Ishikawa (cell line): ENCODE results near the gene IMMP2L.

Experiments used
- CEBPB ChIP-seq: IDR thresholded peaks from 2 replicates; pipeline ENCODE4 v1.6.1; 2012
- CREB1 ChIP-seq: IDR thresholded peaks from 2 replicates; pipeline ENCODE4 v1.6.1; 2012; ENCODE audit warnings: low read depth
- EGR1 ChIP-seq: IDR thresholded peaks from 2 replicates; pipeline ENCODE4 v1.6.1; 2012
- EP300 ChIP-seq: IDR thresholded peaks from 2 replicates; pipeline ENCODE4 v1.6.1; 2012; ENCODE audit warnings: borderline replicate concordance
- FOXM1 ChIP-seq: IDR thresholded peaks from 2 replicates; pipeline ENCODE4 v1.6.1; 2012; ENCODE audit warnings: low read depth, borderline replicate concordance
- NFIC ChIP-seq: IDR thresholded peaks from 2 replicates; pipeline ENCODE4 v1.6.1; 2012
- RAD21 ChIP-seq: IDR thresholded peaks from 2 replicates; pipeline ENCODE4 v1.6.1; 2012; ENCODE audit warnings: low read depth
- TAF1 ChIP-seq: IDR thresholded peaks from 2 replicates; pipeline ENCODE4 v1.6.1; 2012; ENCODE audit warnings: low read depth, mild to moderate bottlenecking
- TCF12 ChIP-seq: IDR thresholded peaks from 2 replicates; pipeline ENCODE4 v1.6.1; 2012; ENCODE audit warnings: low read depth
- TEAD4 ChIP-seq: IDR thresholded peaks from 2 replicates; pipeline ENCODE4 v1.6.1; 2012
- YY1 ChIP-seq: IDR thresholded peaks from 2 replicates; pipeline ENCODE4 v1.6.1; 2012; ENCODE audit warnings: low read depth
- ZBTB7A ChIP-seq: IDR thresholded peaks from 2 replicates; pipeline ENCODE4 v1.6.1; 2012; ENCODE audit warnings: low read depth
- TF ChIP-seq, protein P1 (sequence below): IDR thresholded peaks from 2 replicates; pipeline ENCODE4 v1.6.1; 2012; ENCODE audit warnings: low read depth, mild to moderate bottlenecking
- TF ChIP-seq, protein P2 (sequence below): IDR thresholded peaks from 2 replicates; pipeline ENCODE4 v1.6.1; 2012
- TF ChIP-seq, protein P3 (sequence below): IDR thresholded peaks from 2 replicates; pipeline ENCODE4 v1.6.1; 2012

IMMP2L gene

DNA sequence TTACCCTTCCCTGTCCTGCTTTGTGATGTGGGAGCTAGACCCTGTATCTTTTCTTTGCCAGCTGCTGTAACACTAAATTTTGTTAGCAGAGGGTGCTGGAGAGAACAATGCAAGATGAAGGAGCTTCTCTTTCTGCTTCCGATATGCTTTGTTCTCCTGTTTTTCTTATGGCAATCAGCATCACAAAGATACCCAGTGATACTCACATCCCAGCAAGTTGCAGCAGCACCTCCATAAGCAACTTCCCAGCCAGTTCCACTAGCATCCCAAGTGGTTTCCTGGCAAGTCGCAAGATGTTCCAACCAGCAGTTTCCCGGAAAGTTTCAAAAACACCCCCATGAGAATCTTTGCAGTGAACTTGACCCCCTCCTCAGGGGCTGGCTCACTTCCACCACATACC is 148.6 kb downstream of the IMMP2L start:
- TF ChIP-seq RAD21 (no peak), TCF12 (no peak), EP300 (no peak), CEBPB (no peak), TAF1 (no peak), NFIC (no peak), EGR1 (no peak), CREB1 (no peak), TEAD4 (no peak), FOXM1 (no peak)
- TF ChIP-seq, protein P1, sequence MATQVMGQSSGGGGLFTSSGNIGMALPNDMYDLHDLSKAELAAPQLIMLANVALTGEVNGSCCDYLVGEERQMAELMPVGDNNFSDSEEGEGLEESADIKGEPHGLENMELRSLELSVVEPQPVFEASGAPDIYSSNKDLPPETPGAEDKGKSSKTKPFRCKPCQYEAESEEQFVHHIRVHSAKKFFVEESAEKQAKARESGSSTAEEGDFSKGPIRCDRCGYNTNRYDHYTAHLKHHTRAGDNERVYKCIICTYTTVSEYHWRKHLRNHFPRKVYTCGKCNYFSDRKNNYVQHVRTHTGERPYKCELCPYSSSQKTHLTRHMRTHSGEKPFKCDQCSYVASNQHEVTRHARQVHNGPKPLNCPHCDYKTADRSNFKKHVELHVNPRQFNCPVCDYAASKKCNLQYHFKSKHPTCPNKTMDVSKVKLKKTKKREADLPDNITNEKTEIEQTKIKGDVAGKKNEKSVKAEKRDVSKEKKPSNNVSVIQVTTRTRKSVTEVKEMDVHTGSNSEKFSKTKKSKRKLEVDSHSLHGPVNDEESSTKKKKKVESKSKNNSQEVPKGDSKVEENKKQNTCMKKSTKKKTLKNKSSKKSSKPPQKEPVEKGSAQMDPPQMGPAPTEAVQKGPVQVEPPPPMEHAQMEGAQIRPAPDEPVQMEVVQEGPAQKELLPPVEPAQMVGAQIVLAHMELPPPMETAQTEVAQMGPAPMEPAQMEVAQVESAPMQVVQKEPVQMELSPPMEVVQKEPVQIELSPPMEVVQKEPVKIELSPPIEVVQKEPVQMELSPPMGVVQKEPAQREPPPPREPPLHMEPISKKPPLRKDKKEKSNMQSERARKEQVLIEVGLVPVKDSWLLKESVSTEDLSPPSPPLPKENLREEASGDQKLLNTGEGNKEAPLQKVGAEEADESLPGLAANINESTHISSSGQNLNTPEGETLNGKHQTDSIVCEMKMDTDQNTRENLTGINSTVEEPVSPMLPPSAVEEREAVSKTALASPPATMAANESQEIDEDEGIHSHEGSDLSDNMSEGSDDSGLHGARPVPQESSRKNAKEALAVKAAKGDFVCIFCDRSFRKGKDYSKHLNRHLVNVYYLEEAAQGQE = no peak
- TF ChIP-seq, protein P2, sequence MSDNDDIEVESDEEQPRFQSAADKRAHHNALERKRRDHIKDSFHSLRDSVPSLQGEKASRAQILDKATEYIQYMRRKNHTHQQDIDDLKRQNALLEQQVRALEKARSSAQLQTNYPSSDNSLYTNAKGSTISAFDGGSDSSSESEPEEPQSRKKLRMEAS = no peak

DNA sequence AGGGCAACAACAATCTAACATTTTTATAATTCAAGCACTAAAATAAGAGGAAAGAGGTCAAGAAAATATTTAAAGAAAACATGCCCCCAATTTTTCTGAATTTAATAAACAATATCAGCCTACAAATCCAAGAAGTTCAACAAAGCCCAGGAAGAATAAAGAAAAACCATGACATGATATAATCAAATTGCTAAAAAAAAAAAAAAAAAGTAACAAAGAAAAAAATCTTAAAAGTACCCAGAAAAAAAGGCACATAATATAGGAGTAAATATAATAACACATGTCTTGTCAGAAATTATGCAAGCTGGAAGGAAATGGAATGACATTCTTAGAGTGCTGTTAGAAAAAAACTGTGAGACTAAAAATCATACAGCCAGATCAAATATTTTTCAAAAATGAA is 151.4 kb downstream of the IMMP2L start:
- TF ChIP-seq YY1 = no peak
- TF ChIP-seq, protein P1 = no peak
- no peak for TF ChIP-seq EP300
- no peak for TF ChIP-seq ZBTB7A
- TF ChIP-seq, protein P3, sequence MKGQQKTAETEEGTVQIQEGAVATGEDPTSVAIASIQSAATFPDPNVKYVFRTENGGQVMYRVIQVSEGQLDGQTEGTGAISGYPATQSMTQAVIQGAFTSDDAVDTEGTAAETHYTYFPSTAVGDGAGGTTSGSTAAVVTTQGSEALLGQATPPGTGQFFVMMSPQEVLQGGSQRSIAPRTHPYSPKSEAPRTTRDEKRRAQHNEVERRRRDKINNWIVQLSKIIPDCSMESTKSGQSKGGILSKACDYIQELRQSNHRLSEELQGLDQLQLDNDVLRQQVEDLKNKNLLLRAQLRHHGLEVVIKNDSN = no peak
- no peak for TF ChIP-seq TEAD4
- no peak for TF ChIP-seq TAF1

DNA sequence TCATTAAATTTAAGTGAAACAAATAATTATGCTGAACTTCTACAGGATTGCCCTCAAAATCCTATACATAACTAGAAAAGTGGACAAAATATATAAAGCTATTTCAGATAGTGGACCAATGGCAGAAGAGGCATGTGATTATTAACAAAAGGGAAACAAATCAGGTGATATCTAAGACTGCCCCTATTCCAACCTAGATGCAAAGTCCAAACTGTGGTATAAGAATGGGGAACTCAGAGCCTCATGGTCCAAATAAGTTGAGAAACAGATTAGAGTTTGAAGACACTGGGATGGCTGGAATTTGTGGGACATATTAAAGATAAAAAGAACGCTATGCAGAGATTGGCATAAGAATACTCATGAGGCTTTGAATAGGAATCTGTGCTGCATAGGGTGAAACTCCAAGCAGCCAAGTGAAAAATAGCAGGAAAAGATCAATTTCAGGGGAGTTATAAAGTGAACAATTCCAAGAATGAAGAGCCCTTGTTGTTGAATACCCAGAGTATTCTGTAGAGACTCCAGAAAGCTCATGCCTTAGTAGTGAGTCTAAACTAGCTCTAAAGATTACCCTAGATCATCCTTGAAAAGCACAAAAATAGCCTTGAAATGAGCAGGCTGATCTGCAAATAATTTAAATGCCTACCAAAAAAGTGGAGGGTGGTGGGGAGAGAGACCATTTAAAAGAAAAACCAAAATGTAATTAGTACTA is 152.4 kb downstream of the IMMP2L start:
- no peak for TF ChIP-seq ZBTB7A
- TF ChIP-seq EGR1 = no peak
- TF ChIP-seq NFIC = no peak

DNA sequence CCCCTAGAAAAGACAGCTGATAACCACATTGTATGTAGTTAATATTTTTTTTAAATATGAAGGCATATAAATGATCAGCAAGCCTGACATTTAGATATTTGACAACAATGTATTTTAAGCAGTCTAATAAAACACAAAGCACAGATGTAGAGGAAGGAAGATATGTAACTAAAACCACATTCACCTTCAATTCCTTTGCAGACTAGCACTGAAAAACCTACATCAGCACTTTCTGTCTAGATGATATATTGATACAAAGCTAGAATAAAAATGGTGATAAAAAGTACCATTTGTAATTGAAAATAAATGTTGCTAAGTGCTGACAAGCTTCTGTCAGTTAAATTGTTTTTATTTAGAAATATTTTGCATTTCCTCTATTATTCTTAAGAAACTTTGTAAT is 153.6 kb downstream of the IMMP2L start:
- TF ChIP-seq EGR1 = no peak
- TF ChIP-seq ZBTB7A = no peak
- no peak for TF ChIP-seq NFIC
- no peak for TF ChIP-seq RAD21
- no peak for TF ChIP-seq CEBPB
- TF ChIP-seq EP300 = no peak
- TF ChIP-seq, protein P1 = no peak
- TF ChIP-seq TAF1 = no peak

DNA sequence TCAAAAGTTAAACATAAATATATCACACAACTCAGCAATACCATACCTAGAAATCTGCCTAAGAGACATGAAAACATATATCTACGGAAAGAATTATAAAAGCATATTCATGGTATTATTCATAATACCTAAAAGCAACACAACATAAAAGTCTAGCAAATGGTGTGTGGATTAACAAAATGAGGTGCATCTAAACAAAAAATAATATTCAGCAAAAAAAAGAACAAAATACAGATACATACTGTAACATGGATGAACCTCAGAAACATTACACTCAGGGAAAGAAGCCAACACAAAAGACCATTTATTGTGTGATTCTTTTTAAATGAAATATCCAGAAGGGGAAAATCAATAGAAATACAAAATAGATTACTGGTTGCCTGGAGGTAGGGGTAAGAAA is 155.0 kb downstream of the IMMP2L start:
- no peak for TF ChIP-seq ZBTB7A
- no peak for TF ChIP-seq NFIC
- no peak for TF ChIP-seq TAF1
- TF ChIP-seq CREB1 = no peak
- TF ChIP-seq, protein P1 = no peak
- TF ChIP-seq EP300 = no peak
- no peak for TF ChIP-seq FOXM1
- TF ChIP-seq, protein P3 = no peak
- TF ChIP-seq YY1 = no peak
